ENCODE results near the gene TLX2. TPM values are rescaled to one million over a fixed set of nuclear protein-coding genes. Genes with fewer than 3 reads are reported as not detected.

Gene TLX2
- total RNA-seq, 4 donors from 2014 or later: not detected

DNA sequence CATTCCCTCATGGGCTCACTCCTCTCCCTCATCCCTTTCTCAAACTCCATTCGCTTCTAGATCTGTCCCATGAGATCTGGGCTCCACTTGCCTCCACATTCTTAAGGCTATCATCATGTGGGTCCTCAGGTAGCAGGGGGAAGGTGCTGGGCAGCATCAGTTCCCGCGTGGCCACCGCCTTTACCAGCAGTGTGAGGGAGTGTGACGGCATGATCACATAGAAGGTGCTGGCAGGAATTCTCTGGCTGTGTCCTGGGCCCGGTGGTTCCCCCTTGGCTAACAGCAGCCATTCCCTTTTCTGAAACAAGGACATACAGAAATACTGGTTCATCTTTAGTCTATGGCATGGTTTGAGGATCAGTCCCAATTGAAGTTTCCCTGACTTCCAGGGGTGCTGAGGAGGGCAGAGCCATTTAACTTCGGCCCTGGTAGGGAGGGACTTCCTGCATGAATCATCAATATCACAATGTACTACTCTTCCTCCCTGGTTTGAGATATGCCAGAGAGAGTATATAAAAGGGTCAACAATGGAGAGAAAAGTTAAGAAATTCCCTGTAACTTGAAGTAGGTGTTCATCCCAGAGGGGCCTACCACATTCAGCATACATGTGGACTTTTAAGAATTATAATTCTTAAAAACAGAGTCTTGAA lies 48.0 kb downstream of the TLX2 start:
- Histone ChIP-seq H3K9me3 (no peaks in the 10 kb centered on the region), H3K27me3 (peaks cover 0 to 46% (median 0%) of the 10 kb centered on the region in 4 donors), H3K4me1 (no peaks in the 10 kb centered on the region), H3K27ac (no peak overlapping the region), H3K36me3 (no peaks in the 10 kb centered on the region), H3K4me3 (no peak overlapping the region)
- WGBS, 2 donors: 80 to 81% methylated on average over 6 to 7 of the region's 7 CpGs
- TF ChIP-seq, protein P1, sequence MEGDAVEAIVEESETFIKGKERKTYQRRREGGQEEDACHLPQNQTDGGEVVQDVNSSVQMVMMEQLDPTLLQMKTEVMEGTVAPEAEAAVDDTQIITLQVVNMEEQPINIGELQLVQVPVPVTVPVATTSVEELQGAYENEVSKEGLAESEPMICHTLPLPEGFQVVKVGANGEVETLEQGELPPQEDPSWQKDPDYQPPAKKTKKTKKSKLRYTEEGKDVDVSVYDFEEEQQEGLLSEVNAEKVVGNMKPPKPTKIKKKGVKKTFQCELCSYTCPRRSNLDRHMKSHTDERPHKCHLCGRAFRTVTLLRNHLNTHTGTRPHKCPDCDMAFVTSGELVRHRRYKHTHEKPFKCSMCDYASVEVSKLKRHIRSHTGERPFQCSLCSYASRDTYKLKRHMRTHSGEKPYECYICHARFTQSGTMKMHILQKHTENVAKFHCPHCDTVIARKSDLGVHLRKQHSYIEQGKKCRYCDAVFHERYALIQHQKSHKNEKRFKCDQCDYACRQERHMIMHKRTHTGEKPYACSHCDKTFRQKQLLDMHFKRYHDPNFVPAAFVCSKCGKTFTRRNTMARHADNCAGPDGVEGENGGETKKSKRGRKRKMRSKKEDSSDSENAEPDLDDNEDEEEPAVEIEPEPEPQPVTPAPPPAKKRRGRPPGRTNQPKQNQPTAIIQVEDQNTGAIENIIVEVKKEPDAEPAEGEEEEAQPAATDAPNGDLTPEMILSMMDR (IDR thresholded peaks at IDR 0.05): no peak
- TF ChIP-seq POLR2A (IDR thresholded peaks at IDR 0.05): no peak
- intact Hi-C loops (cut with DNase I): no loop called here
- DNase-seq: no peak

- intact Hi-C loops (cut with DNase I): no loop called here
- no peak for DNase-seq
These were observed 50.0 kb downstream of the TLX2 start for GRCh38 chr2:74564222-74564621.

DNA sequence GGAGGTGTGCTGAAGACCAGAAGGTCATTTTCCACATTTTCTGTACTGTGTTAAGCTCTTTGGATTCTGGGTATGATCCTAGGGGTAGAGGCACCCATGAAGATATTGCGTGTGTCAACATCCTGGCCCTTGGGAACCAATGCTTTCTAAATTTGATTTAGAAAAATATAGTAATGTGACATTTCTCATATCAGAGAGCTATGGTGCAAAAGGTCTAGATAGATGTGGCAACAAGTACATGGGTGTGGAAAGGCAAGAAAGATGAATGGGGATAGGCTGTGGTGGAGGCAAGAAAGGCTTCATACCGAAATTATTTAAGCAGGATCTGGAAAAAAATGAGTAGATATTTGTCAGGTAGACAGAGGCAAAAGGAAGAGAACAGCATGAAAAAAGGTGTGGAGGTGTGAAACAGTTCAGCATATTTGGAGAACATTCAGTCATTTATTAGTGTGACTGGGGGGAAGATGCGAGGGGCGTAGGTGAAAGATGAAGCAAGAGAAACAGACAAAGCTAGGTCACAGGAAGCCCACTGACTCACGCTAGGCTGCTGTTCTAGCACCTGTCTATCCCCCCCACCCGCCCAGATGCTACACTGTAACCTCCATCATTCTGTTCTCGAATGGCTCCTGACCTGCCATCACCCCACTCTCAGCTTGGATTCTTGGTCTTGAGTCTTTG lies 52.0 kb downstream of the TLX2 start:
- Histone ChIP-seq H3K27me3 (peaks cover 0 to 42% (median 0%) of the 10 kb centered on the region in 4 donors), H3K27ac (no peak overlapping the region), H3K4me1 (no peaks in the 10 kb centered on the region), H3K36me3 (no peaks in the 10 kb centered on the region), H3K9me3 (no peaks in the 10 kb centered on the region), H3K4me3 (no peak overlapping the region)
- TF ChIP-seq, protein P1 (IDR thresholded peaks at IDR 0.05): no peak
- TF ChIP-seq POLR2A (IDR thresholded peaks at IDR 0.05): no peak
- intact Hi-C loops (cut with DNase I): no loop called here
- DNase-seq: no peak
- WGBS, 2 donors: 71 to 73% methylated on average over 7 of the region's 7 CpGs

More at GRCh38 chr2:74564222-74564621, 50.0 kb downstream of the TLX2 start:
- no peaks in the 10 kb centered on the region for H3K36me3 ChIP-seq
- H3K27me3 ChIP-seq: peaks cover 0 to 54% (median 0%) of the 10 kb centered on the region in 4 donors
- H3K4me1 ChIP-seq: no peaks in the 10 kb centered on the region
- TF ChIP-seq, protein P1 (IDR thresholded peaks at IDR 0.05): no peak
- no peak overlapping the region for H3K4me3 ChIP-seq
- H3K9me3 ChIP-seq: no peaks in the 10 kb centered on the region
- no peak overlapping the region for H3K27ac ChIP-seq
- WGBS, 2 donors: 76% methylated on average over 5 of the region's 5 CpGs

GRCh38 chr2:74566754-74567085 lies 52.5 kb downstream of the TLX2 start:
- Histone ChIP-seq H3K4me1 (no peaks in the 10 kb centered on the region), H3K4me3 (no peak overlapping the region), H3K27me3 (peaks cover 0 to 40% (median 0%) of the 10 kb centered on the region in 4 donors), H3K36me3 (no peaks in the 10 kb centered on the region), H3K9me3 (no peaks in the 10 kb centered on the region), H3K27ac (no peak overlapping the region)
- no peak for DNase-seq
- intact Hi-C loops (cut with DNase I): no loop called here
- TF ChIP-seq POLR2A (IDR thresholded peaks at IDR 0.05): no peak
- TF ChIP-seq, protein P1 (IDR thresholded peaks at IDR 0.05): no peak

Other genes with a start within 250 kb of the TLX2 start
- gene SLC4A5, start 171.0 kb upstream of the TLX2 start, total RNA-seq: 1 to 10 TPM in 2 of 4 donors, under 1 TPM in 2; 0.62 to 2.3 (median 1.2) TPM
- 10 to 100 TPM; 67.1 to 80.1 (median 75.0) TPM for gene DCTN1, start 134.1 kb upstream of the TLX2 start, total RNA-seq
- gene C2orf81, start 92.8 kb upstream of the TLX2 start, total RNA-seq: under 1 TPM; 0.22 to 0.76 (median 0.59) TPM
- 1 to 10 TPM; 3.1 to 9.1 (median 6.0) TPM for gene WDR54, start 92.7 kb upstream of the TLX2 start, total RNA-seq
- gene RTKN, start 72.5 kb upstream of the TLX2 start, total RNA-seq: 10 to 100 TPM; 20.2 to 37.8 (median 27.9) TPM
- 10 to 100 TPM in 3 of 4 donors, 1 to 10 TPM in 1; 5.4 to 41.9 (median 20.3) TPM for gene INO80B, start 59.4 kb upstream of the TLX2 start, total RNA-seq
- 10 to 100 TPM; 14.2 to 34.1 (median 25.3) TPM for gene WBP1, start 56.0 kb upstream of the TLX2 start, total RNA-seq
- 10 to 100 TPM; 29.3 to 37.4 (median 33.9) TPM for gene MOGS, start 49.1 kb upstream of the TLX2 start, total RNA-seq
- 10 to 100 TPM; 10.7 to 25.2 (median 22.1) TPM for gene MRPL53, start 41.8 kb upstream of the TLX2 start, total RNA-seq
- gene CCDC142, start 31.5 kb upstream of the TLX2 start, total RNA-seq: 10 to 100 TPM in 2 of 4 donors, 1 to 10 TPM in 2; 6.5 to 24.6 (median 14.5) TPM
- gene TTC31, start 31.4 kb upstream of the TLX2 start, total RNA-seq: 10 to 100 TPM; 11.2 to 27.7 (median 17.5) TPM
- gene LBX2, start 14.8 kb upstream of the TLX2 start, total RNA-seq: under 1 TPM in 2 of 4 donors, not detected in 2; 0.38 to 0.57 TPM
- gene PCGF1, start 6.8 kb upstream of the TLX2 start, total RNA-seq: 10 to 100 TPM in 3 of 4 donors, 1 to 10 TPM in 1; 4.4 to 16.2 (median 14.7) TPM
- gene DQX1, start 11.8 kb downstream of the TLX2 start, total RNA-seq: 10 to 100 TPM in 1 of 4 donors, 1 to 10 TPM in 3; 3.8 to 13.3 (median 5.7) TPM
- gene AUP1, start 15.3 kb downstream of the TLX2 start, total RNA-seq: 100 to 1,000 TPM in 2 of 4 donors, 10 to 100 TPM in 2; 79.9 to 142 (median 105) TPM
- gene HTRA2, start 15.5 kb downstream of the TLX2 start, total RNA-seq: 10 to 100 TPM; 16.9 to 25.8 (median 22.0) TPM
- gene LOXL3, start 39.5 kb downstream of the TLX2 start, total RNA-seq: 1 to 10 TPM in 2 of 4 donors, under 1 TPM in 1, not detected in 1; 0.48 to 4.3 (median 3.2) TPM
- 1 to 10 TPM in 2 of 4 donors, under 1 TPM in 1, not detected in 1; 0.88 to 6.7 (median 3.0) TPM for gene DOK1, start 40.3 kb downstream of the TLX2 start, total RNA-seq
- gene M1AP, start 133.9 kb downstream of the TLX2 start, total RNA-seq: under 1 TPM in 1 of 4 donors, not detected in 3; 0.19 TPM
- gene SEMA4F, start 139.8 kb downstream of the TLX2 start, total RNA-seq: 1 to 10 TPM in 3 of 4 donors, under 1 TPM in 1; 0.42 to 6.1 (median 1.7) TPM